CD4-positive, alpha-beta T cell treated with Interleukin-15 for 4 hours (primary cell): Measurements from ENCODE around the gene AP3M1.

ENCODE experiments used
- DNase-seq: peaks from one replicate; pipeline ENCODE4 v3.0.0-alpha.2; 2020; ENCODE audit warnings: low spot score

The AP3M1 gene

GRCh38 chr10:74079936-74080590 is 70.6 kb downstream of the AP3M1 start:
- DNase-seq = no peak

DNA sequence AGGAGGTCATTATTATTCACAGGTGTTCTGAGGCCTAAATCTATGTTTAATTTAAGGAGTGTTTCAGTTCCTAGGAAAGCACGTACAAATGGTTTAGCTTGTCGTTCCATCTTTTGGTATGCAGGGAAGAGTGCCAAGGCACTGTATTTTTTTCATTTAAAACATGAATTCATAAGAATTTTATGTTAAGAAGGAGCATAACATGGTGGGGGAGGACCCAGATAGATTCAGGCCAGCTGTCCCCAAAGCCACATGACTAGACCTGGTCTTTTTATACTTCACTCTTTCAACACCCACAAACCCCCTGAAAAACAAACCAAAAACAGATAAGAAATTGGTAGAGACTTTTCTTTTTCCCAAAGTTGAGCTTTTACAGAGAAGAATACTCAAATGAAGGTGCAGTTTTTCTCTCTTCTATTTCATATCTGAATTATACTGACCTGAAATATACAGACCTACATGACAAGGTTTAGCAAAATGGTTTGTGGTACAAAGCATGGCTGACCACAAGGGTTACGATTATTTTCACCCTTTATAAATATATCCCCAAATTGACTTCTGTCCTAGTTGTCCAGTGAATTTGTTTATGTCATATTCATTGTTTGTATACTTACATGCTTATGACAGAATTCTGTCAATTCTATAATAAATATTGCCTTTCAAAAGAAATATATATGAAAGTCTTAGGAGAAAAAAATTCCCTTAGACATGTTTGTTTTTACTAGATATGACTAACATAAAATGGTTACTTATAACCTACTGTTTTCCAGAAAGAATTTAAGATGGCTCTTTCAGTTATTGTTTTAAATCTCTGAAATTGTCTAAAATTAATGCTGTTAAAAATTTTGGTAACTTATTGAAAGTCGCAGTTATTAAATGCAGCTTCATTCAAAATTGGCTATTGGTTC is 71.3 kb downstream of the AP3M1 start:
- DNase-seq = no peak

GRCh38 chr10:74078037-74078436 is 72.6 kb downstream of the AP3M1 start:
- peak; percentile 77 for DNase-seq

DNA sequence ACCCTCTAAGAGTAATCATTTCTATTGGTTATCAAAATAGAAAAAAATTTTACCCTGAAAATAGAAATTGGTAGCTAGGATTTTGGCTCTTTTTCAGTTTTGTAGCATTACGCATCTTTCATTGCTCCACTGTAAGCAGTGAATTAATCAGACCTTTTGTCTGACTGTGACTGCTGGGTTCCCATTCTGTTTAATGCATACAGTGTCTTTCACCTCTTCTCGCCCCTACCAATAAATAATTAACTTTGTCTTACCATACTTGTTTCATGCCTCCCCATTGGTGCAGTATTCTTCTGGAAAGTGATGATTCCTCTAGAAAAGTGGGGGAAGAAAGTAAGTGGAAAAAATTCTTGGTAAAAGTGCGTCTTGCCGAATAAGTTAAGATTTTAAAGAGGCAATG is 73.2 kb downstream of the AP3M1 start:
- no peak for DNase-seq

DNA sequence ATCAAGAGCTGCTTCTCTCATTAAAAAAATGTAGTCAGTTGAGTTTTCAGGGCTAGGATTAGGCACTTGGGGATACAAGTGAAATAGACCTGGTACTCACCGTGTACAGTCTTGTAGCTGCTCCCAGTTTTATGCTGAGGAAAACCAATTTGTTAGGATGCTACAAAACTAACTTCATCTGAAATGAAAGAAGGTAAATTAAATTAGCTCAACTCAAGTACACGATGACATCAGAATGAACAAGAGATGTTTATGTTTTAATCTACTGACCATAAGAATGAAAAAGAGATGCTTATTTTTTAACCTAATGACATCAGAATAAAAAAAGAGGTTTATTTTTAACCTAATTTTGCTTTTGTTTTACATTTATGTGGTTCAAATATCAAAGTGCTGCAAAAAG is 73.7 kb downstream of the AP3M1 start:
- no peak for DNase-seq

DNA sequence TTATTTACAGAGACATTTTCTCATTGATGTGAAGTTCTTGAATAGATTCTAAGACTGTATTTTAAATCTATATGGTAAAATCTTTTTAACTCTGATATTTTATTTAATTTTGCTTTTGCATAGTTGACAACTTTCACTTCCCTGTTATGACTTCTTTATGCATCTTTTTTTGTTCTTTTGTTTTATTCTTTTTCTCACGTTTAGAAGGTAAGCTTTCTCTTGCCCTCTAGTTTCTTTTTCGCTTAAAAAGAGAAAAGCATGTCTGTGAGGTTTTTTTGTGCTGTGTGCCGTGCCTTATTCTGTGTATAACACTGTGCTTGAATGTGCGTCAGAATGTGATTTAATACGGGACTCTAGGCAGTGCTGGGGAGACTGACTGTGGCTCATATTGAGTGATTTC is 74.7 kb downstream of the AP3M1 start:
- no peak for DNase-seq

DNA sequence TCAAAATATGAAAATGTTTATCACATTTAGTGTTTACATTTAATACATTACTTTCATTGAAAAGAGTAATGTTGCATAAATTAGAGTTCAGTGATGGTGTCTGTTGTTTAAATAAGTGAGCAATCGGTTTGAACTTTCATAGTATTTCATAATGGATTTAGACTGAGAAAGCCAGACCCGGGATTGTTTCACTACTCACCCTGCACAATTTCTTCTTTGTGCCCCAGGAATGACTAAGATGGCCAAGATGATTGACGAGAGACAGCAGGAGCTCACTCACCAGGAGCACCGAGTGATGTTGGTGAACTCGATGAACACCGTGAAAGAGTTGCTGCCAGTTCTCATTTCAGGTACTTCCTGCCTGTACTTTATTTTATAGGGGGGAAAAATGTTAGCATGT is 78.1 kb downstream of the AP3M1 start:
- no peak for DNase-seq

GRCh38 chr10:74071157-74071556 is 79.5 kb downstream of the AP3M1 start:
- DNase-seq = no peak
